ENCODE results near the gene WNT2. TPM values are rescaled to one million over a fixed set of nuclear protein-coding genes. Genes with fewer than 3 reads are reported as not detected.

Gene WNT2
- total and polyA plus RNA-seq, 7 donors: 0.01 to 0.47 (median 0.03) TPM; not detected in 4

GRCh38 chr7:117231047-117231359 is 91.9 kb downstream of the WNT2 start:
- H3K27me3 ChIP-seq (ENCODE audit: insufficient read depth in 3 of 3, low read length in 2 of 3): no peaks in the 10 kb centered on the region
- no peak overlapping the region for H3K4me3 ChIP-seq
- WGBS, 3 donors: 91 to 95% (median 93%) methylated on average over 3 of the region's 3 CpGs
- DNase-seq (no peak), ATAC-seq (no peak)
- intact Hi-C loops (cut with DNase I): no loop called here
- H3K36me3 ChIP-seq (ENCODE audit: insufficient read depth in 1 of 2, low read depth in 1 of 2): peaks cover 0 to 15% of the 10 kb centered on the region in 2 donors
- no peaks in the 10 kb centered on the region for H3K4me1 ChIP-seq
- TF ChIP-seq CTCF (IDR thresholded peaks at IDR 0.05): no peak
- no peak overlapping the region for H3K27ac ChIP-seq
- peaks cover 5% of the 10 kb centered on the region for H3K9me3 ChIP-seq

GRCh38 chr7:117230276-117231046 is 92.4 kb downstream of the WNT2 start:
- H3K9me3 ChIP-seq: no peaks in the 10 kb centered on the region
- peaks cover 0 to 15% of the 10 kb centered on the region in 2 donors for H3K36me3 ChIP-seq (ENCODE audit: insufficient read depth in 1 of 2, low read depth in 1 of 2)
- DNase-seq: no peak
- no peak for ATAC-seq
- no peak overlapping the region for H3K4me3 ChIP-seq
- no peaks in the 10 kb centered on the region for H3K27me3 ChIP-seq (ENCODE audit: insufficient read depth in 3 of 3, low read length in 2 of 3)
- intact Hi-C loops (cut with DNase I): no loop called here
- no peaks in the 10 kb centered on the region for H3K4me1 ChIP-seq
- WGBS, 3 donors: 92 to 95% (median 95%) methylated on average over 4 of the region's 4 CpGs
- no peak overlapping the region for H3K27ac ChIP-seq
- TF ChIP-seq CTCF (IDR thresholded peaks at IDR 0.05): no peak

- Histone ChIP-seq H3K36me3 (ENCODE audit: insufficient read depth in 1 of 2, low read depth in 1 of 2) (peaks cover 0 to 15% of the 10 kb centered on the region in 2 donors), H3K9me3 (no peaks in the 10 kb centered on the region), H3K27me3 (ENCODE audit: insufficient read depth in 3 of 3, low read length in 2 of 3) (no peaks in the 10 kb centered on the region), H3K4me1 (no peaks in the 10 kb centered on the region), H3K4me3 (no peak overlapping the region), H3K27ac (no peak overlapping the region)
- DNase-seq (no peak), ATAC-seq (peak in 1 of 4 donors; percentile 31)
- intact Hi-C loops (cut with DNase I): no loop called here
- TF ChIP-seq CTCF (IDR thresholded peaks at IDR 0.05): no peak
- WGBS, 3 donors: 52 to 71% (median 69%) methylated on average over 3 of the region's 3 CpGs
Measured at GRCh38 chr7:117229350-117229749, 93.5 kb downstream of the WNT2 start.

GRCh38 chr7:117227091-117227490 is 95.8 kb downstream of the WNT2 start:
- TF ChIP-seq CTCF (IDR thresholded peaks at IDR 0.05): no peak
- Histone ChIP-seq H3K9me3 (no peaks in the 10 kb centered on the region), H3K27ac (no peak overlapping the region), H3K36me3 (ENCODE audit: insufficient read depth in 1 of 2, low read depth in 1 of 2) (peaks cover 0 to 33% of the 10 kb centered on the region in 2 donors), H3K27me3 (ENCODE audit: insufficient read depth in 3 of 3, low read length in 2 of 3) (no peaks in the 10 kb centered on the region), H3K4me3 (no peak overlapping the region), H3K4me1 (no peaks in the 10 kb centered on the region)
- no peak for ATAC-seq
- intact Hi-C loops (cut with DNase I): no loop called here
- 79 to 94% (median 80%) methylated on average over 4 of the region's 4 CpGs for WGBS, 3 donors
- no peak for DNase-seq

GRCh38 chr7:117225536-117225935 is 97.3 kb downstream of the WNT2 start:
- H3K4me1 ChIP-seq: no peaks in the 10 kb centered on the region
- intact Hi-C loops (cut with DNase I): no loop called here
- no peaks in the 10 kb centered on the region for H3K27me3 ChIP-seq (ENCODE audit: insufficient read depth in 3 of 3, low read length in 2 of 3)
- no peak for TF ChIP-seq CTCF (IDR thresholded peaks at IDR 0.05)
- DNase-seq (no peak), ATAC-seq (no peak)
- 94 to 97% (median 94%) methylated on average over 6 of the region's 6 CpGs for WGBS, 3 donors
- H3K9me3 ChIP-seq: no peaks in the 10 kb centered on the region
- no peak overlapping the region for H3K27ac ChIP-seq
- H3K36me3 ChIP-seq (ENCODE audit: insufficient read depth in 1 of 2, low read depth in 1 of 2): peaks cover 0 to 44% of the 10 kb centered on the region in 2 donors
- H3K4me3 ChIP-seq: no peak overlapping the region
